Measurements from ENCODE around the gene GREB1L. TPM values are rescaled to one million over a fixed set of nuclear protein-coding genes. Genes with fewer than 3 reads are reported as not detected.

GREB1L gene
- polyA plus RNA-seq, 1 of the 3 experiments (the other 2 are of a cell fraction): under 0.01 TPM

- TF ChIP-seq PBX3 (IDR thresholded peaks at IDR 0.05) (no peak), FOXM1 (IDR thresholded peaks at IDR 0.05; ENCODE audit: low read depth) (no peak), GABPA (IDR thresholded peaks at IDR 0.05; ENCODE audit: low read depth) (no peak), NRF1 (IDR thresholded peaks at IDR 0.05; ENCODE audit: low read depth, low read length) (no peak), EP300 (IDR thresholded peaks at IDR 0.05; ENCODE audit: borderline replicate concordance in 1 of 2, low read depth in 1 of 2, low read length in 1 of 2) (no peak)
- TF ChIP-seq, protein P1, sequence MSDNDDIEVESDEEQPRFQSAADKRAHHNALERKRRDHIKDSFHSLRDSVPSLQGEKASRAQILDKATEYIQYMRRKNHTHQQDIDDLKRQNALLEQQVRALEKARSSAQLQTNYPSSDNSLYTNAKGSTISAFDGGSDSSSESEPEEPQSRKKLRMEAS (IDR thresholded peaks at IDR 0.05; ENCODE audit: low read depth): no peak
These were observed 119.4 kb downstream of the GREB1L start (continued) for GRCh38 chr18:21361307-21361880.

DNA sequence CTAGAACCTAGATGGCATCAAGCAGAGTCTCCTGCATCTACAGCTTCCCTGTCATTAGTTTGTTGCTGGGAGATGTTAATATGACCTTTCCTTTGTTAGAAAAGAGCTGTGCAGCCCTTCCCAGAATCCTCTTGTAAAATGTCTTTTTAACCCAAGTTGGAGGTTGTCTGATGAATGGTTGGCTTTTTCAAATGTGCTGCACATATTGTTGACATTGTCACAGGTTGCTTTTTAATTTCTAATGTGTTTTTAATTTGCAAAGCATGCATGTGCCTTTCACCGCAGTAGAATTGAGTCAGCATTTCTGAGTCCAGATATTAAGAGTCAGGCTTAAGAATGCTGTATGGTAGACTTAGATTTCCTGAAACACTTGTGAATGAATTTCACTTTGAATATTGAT lies 120.8 kb downstream of the GREB1L start:
- Histone ChIP-seq H4K20me1 (ENCODE audit: insufficient read depth) (no peaks in the 10 kb centered on the region), H3K27ac (ENCODE audit: low read depth in 2 of 2, low read length in 1 of 2) (no peak overlapping the region), H3K4me1 (ENCODE audit: control insufficient read depth in 1 of 2, insufficient read depth in 2 of 2, low read depth in 1 of 2, low read length in 1 of 2) (no peaks in the 10 kb centered on the region), H3K79me2 (ENCODE audit: insufficient read depth) (no peaks in the 10 kb centered on the region), H3F3A (replicated peaks; ENCODE audit: insufficient read depth) (no peaks in the 10 kb centered on the region), H3K4me2 (no peak overlapping the region), H3K4me3 (ENCODE audit: low read depth in 2 of 2, low read length in 1 of 2) (no peak overlapping the region), H3K9me3 (no peaks in the 10 kb centered on the region), H2AFZ (ENCODE audit: low read depth) (no peak overlapping the region), H3K9me2 (no peaks in the 10 kb centered on the region), H3K27me3 (ENCODE audit: insufficient read depth) (peaks cover 11% of the 10 kb centered on the region; the same call in 1 of the 2 replicates), H3K36me3 (replicated peaks in 1 of 2; ENCODE audit: control insufficient read depth in 1 of 2, insufficient read depth in 2 of 2, low read length in 1 of 2) (no peaks in the 10 kb centered on the region), H3K9ac (no peak overlapping the region)
- DNase-seq: no peak
- POLR2A ChIA-PET: no interaction called here
- no peak for TF ChIP-seq PBX3 (IDR thresholded peaks at IDR 0.05)
- TF ChIP-seq TEAD4 (IDR thresholded peaks at IDR 0.05; ENCODE audit: borderline replicate concordance, insufficient read depth): no peak
- TF ChIP-seq SIN3A (IDR thresholded peaks at IDR 0.05; ENCODE audit: borderline replicate concordance, low read depth, low read length): no peak
- TF ChIP-seq YY1 (IDR thresholded peaks at IDR 0.05; ENCODE audit: low read depth): no peak
- no peak for TF ChIP-seq POLR2AphosphoS5 (IDR thresholded peaks at IDR 0.05; ENCODE audit: low read depth, low read length)
- no peak for TF ChIP-seq RAD21 (IDR thresholded peaks at IDR 0.05; ENCODE audit: low read length)
- TF ChIP-seq, protein P2, sequence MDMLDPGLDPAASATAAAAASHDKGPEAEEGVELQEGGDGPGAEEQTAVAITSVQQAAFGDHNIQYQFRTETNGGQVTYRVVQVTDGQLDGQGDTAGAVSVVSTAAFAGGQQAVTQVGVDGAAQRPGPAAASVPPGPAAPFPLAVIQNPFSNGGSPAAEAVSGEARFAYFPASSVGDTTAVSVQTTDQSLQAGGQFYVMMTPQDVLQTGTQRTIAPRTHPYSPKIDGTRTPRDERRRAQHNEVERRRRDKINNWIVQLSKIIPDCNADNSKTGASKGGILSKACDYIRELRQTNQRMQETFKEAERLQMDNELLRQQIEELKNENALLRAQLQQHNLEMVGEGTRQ (IDR thresholded peaks at IDR 0.05; ENCODE audit: borderline replicate concordance, low read depth, low read length): no peak
- CTCF ChIA-PET: no interaction called here
- 14% methylated on average over 1 of the region's 1 CpG for WGBS (ENCODE audit: low lambda C conversion rate)

DNA sequence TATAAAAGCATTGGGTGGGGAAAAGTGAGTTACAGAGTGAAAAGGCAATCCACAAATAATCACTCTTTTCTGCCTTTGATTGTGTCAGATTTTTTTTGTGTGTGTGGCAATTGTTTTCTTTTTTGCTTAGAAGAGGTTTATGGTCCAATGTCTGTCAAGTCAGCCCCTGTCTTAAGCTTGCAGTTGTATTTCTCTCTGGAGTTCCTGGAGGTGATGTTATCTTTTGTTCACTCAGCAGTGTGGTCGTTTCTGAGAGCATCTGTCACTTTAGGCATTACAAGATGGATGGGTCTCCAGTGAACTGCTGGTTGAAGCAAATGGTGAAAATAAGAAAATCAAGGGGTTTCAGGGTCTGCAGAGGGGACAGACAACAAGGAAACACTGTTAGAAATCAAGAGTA lies 121.3 kb downstream of the GREB1L start:
- POLR2A ChIA-PET: no interaction called here
- no peak for DNase-seq
- no peak for TF ChIP-seq YY1 (IDR thresholded peaks at IDR 0.05; ENCODE audit: low read depth)
- TF ChIP-seq RCOR1 (IDR thresholded peaks at IDR 0.05; ENCODE audit: low read length): no peak
- no peak for TF ChIP-seq TCF12 (IDR thresholded peaks at IDR 0.05)
- no peak for TF ChIP-seq RAD21 (IDR thresholded peaks at IDR 0.05; ENCODE audit: low read length)
- TF ChIP-seq RXRA (IDR thresholded peaks at IDR 0.05; ENCODE audit: borderline replicate concordance, low read depth): no peak
- TF ChIP-seq FOXJ3 (CRISPR knock-in tag; IDR thresholded peaks at IDR 0.05): no peak
- TF ChIP-seq CHD2 (IDR thresholded peaks at IDR 0.05; ENCODE audit: low read length, partially characterized antibody): no peak
- no peak for TF ChIP-seq EP300 (IDR thresholded peaks at IDR 0.05; ENCODE audit: borderline replicate concordance in 1 of 2, low read depth in 1 of 2, low read length in 1 of 2)
- TF ChIP-seq PBX3 (IDR thresholded peaks at IDR 0.05): no peak
- TF ChIP-seq JUND (IDR thresholded peaks at IDR 0.05): no peak
- TF ChIP-seq, protein P3, sequence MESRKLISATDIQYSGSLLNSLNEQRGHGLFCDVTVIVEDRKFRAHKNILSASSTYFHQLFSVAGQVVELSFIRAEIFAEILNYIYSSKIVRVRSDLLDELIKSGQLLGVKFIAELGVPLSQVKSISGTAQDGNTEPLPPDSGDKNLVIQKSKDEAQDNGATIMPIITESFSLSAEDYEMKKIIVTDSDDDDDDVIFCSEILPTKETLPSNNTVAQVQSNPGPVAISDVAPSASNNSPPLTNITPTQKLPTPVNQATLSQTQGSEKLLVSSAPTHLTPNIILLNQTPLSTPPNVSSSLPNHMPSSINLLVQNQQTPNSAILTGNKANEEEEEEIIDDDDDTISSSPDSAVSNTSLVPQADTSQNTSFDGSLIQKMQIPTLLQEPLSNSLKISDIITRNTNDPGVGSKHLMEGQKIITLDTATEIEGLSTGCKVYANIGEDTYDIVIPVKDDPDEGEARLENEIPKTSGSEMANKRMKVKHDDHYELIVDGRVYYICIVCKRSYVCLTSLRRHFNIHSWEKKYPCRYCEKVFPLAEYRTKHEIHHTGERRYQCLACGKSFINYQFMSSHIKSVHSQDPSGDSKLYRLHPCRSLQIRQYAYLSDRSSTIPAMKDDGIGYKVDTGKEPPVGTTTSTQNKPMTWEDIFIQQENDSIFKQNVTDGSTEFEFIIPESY (IDR thresholded peaks at IDR 0.05; ENCODE audit: borderline replicate concordance, low read depth): no peak
- no peak for TF ChIP-seq ELF1 (IDR thresholded peaks at IDR 0.05)

More for the DNA sequence above, 121.3 kb downstream of the GREB1L start:
- H2AFZ ChIP-seq (ENCODE audit: low read depth): no peak overlapping the region
- H3K9me2 ChIP-seq: no peaks in the 10 kb centered on the region
- H3K9me3 ChIP-seq: no peaks in the 10 kb centered on the region
- H3K4me3 ChIP-seq (ENCODE audit: low read depth in 2 of 2, low read length in 1 of 2): no peak overlapping the region
- H3K4me2 ChIP-seq: no peak overlapping the region
- no peaks in the 10 kb centered on the region for H4K20me1 ChIP-seq (ENCODE audit: insufficient read depth)
- H3K27ac ChIP-seq (ENCODE audit: low read depth in 2 of 2, low read length in 1 of 2): no peak overlapping the region
- H3K4me1 ChIP-seq (ENCODE audit: control insufficient read depth in 1 of 2, insufficient read depth in 2 of 2, low read depth in 1 of 2, low read length in 1 of 2): no peaks in the 10 kb centered on the region
- H3K36me3 ChIP-seq (replicated peaks in 1 of 2; ENCODE audit: control insufficient read depth in 1 of 2, insufficient read depth in 2 of 2, low read length in 1 of 2): no peaks in the 10 kb centered on the region
- CTCF ChIA-PET: no interaction called here
- WGBS (ENCODE audit: low lambda C conversion rate): 6% methylated on average over 1 of the region's 1 CpG
- H3F3A ChIP-seq (replicated peaks; ENCODE audit: insufficient read depth): no peaks in the 10 kb centered on the region
- H3K27me3 ChIP-seq (ENCODE audit: insufficient read depth): peaks cover 11% of the 10 kb centered on the region; the same call in 1 of the 2 replicates
- no peaks in the 10 kb centered on the region for H3K79me2 ChIP-seq (ENCODE audit: insufficient read depth)
- H3K9ac ChIP-seq: no peak overlapping the region

All from SK-N-SH (cell line).